Fibroblast of lung (primary cell): ENCODE results near the gene FOXB1. TPM values are rescaled to one million over a fixed set of nuclear protein-coding genes. Genes with fewer than 3 reads are reported as not detected.
A peak's percentile ranks its signal among the peaks of the same experiment; 100 is the strongest.

Source experiments
- DNase-seq, 2 donors: peaks; one replicate each; pipeline versions ENCODE4 v3.0.0 to v3.0.0-alpha.2; 2010; ENCODE audit warnings: low read depth in 2 of 2
- H2AFZ ChIP-seq: 2 replicates; pipeline ENCODE4 v1.5.1; 2012; ENCODE audit warnings: low read length, control low read depth, inconsistent platforms
- H3K27ac ChIP-seq: 2 replicates; pipeline ENCODE4 v1.5.1; 2011; ENCODE audit warnings: low read length, control low read depth; ENCODE audit not compliant: insufficient read depth
- H3K27me3 ChIP-seq: 2 replicates; pipeline ENCODE4 v1.5.1; 2011; ENCODE audit warnings: mild to moderate bottlenecking, low read length; ENCODE audit not compliant: control insufficient read depth, insufficient read depth
- H3K36me3 ChIP-seq: 2 replicates; pipeline ENCODE4 v1.5.1; 2011; ENCODE audit warnings: low read length; ENCODE audit not compliant: control insufficient read depth, insufficient read depth
- H3K4me1 ChIP-seq: 2 replicates; pipeline ENCODE4 v1.5.1; 2011; ENCODE audit warnings: low read length; ENCODE audit not compliant: control insufficient read depth, insufficient read depth; ENCODE audit errors: extremely low read depth
- H3K4me2 ChIP-seq: 2 replicates; pipeline ENCODE4 v1.5.1; 2011; ENCODE audit warnings: low read length, control low read depth; ENCODE audit not compliant: insufficient read depth; ENCODE audit errors: extremely low read depth
- H3K4me3 ChIP-seq, 4 experiments: fragments of 200-600 bp in 1 of 4; sonication (generic) in 1 of 4; replicated peaks in 1 of 4; 2 replicates each; pipeline ENCODE4 v1.5.1; 2011 to 2016; ENCODE audit warnings: low read length in 4 of 4, low read depth in 3 of 4, mild to moderate bottlenecking in 3 of 4, control low read depth in 2 of 4, inconsistent platforms in 1 of 4, mixed read lengths in 1 of 4; ENCODE audit not compliant: insufficient read depth in 1 of 4; ENCODE audit errors: control extremely low read depth in 1 of 4
- H3K79me2 ChIP-seq: 2 replicates; pipeline ENCODE4 v1.5.1; 2012; ENCODE audit warnings: mild to moderate bottlenecking, low read length, inconsistent platforms; ENCODE audit not compliant: control insufficient read depth, insufficient read depth
- H3K9ac ChIP-seq: 2 replicates; pipeline ENCODE4 v1.5.1; 2011; ENCODE audit warnings: mild to moderate bottlenecking, low read length, control low read depth; ENCODE audit not compliant: insufficient read depth
- H3K9me3 ChIP-seq: 2 replicates; pipeline ENCODE4 v1.5.1; 2012; ENCODE audit warnings: low read depth, low read length; ENCODE audit not compliant: control insufficient read depth, insufficient read depth
- H4K20me1 ChIP-seq: 2 replicates; pipeline ENCODE4 v1.5.1; 2011; ENCODE audit warnings: low read length; ENCODE audit not compliant: control insufficient read depth, insufficient read depth; ENCODE audit errors: extremely low read depth
- CTCF ChIP-seq, 2 donors: IDR thresholded peaks in 1 of 2; conservative IDR thresholded peaks in 1 of 2; 1 replicate in 1 of 2; 2 replicates in 1 of 2; pipeline ENCODE4 v1.5.1; 2011 to 2012; ENCODE audit warnings: low read length in 2 of 2, control low read depth in 1 of 2, inconsistent platforms in 1 of 2, low read depth in 1 of 2, mild to moderate bottlenecking in 1 of 2
- EZH2 ChIP-seq: IDR thresholded peaks from 2 replicates; pipeline ENCODE4 v1.5.1; 2012; ENCODE audit warnings: low read length, control low read depth, mild to moderate bottlenecking; ENCODE audit errors: missing control alignments
- polyA plus RNA-seq, 2 donors: library from polyadenylated mRNA; depleted of rRNA in 1 of 2; stranded (reverse) in 1 of 2; unstranded in 1 of 2; fragments of >200 nt; gene quantifications; 2 replicates each; pipeline ENCODE4 v1.2.1, GENCODE V29; 2011 to 2012; ENCODE audit warnings: missing spikeins in 1 of 2
- total RNA-seq: library from RNA; depleted of rRNA; stranded (reverse); fragments of >200 nt; gene quantifications from 2 replicates; pipeline ENCODE4 v1.2.1, GENCODE V29; 2014

The FOXB1 gene
- total and polyA plus RNA-seq, 2 donors (not counting 1 experiment from before 2014, with no cell fraction given), result not detected

GRCh38 chr15:59976480-59977271, 27.4 kb upstream of the FOXB1 start:
- Histone ChIP-seq H3K27me3 (no peaks in the 10 kb centered on the region), H3K36me3 (no peaks in the 10 kb centered on the region), H3K4me1 (no peaks in the 10 kb centered on the region), H3K9ac (no peak overlapping the region), H3K4me2 (no peak overlapping the region), H4K20me1 (no peaks in the 10 kb centered on the region), H3K4me3 (no peak overlapping the region), H3K9me3 (no peaks in the 10 kb centered on the region), H2AFZ (no peak overlapping the region), H3K27ac (no peak overlapping the region), H3K79me2 (no peaks in the 10 kb centered on the region)
- TF ChIP-seq EZH2, result no peak
- no peak for TF ChIP-seq CTCF (conservative IDR thresholded peaks at IDR 0.05 in 1 of 2, IDR thresholded peaks at IDR 0.05 in 1 of 2; ENCODE audit: low read depth in 1 of 2, low read length in 2 of 2)
- no peak for DNase-seq

DNA sequence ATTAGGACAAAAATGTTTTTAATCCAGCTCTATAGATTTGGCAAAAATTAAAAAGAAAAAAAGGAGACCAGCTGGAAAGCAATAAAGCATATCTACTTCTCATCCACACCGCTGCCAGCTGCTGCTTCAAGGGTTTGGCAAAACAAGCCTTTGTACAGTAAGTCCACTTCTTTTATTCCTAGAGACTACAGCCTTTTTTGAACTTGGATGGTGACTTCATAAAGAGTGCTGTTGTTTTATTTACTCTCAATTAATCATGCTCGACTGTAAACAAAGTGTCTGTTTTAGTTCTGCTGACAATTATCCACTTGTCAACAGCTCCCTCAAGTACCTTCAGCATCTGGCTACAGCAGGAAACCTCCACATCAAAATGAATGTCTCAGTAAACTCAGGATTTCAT, 12.3 kb upstream of the FOXB1 start:
- H3K4me3 ChIP-seq, result no peak overlapping the region
- no peak overlapping the region for H3K27ac ChIP-seq
- no peaks in the 10 kb centered on the region for H4K20me1 ChIP-seq
- H3K36me3 ChIP-seq, result no peaks in the 10 kb centered on the region
- TF ChIP-seq EZH2, result no peak
- TF ChIP-seq CTCF (conservative IDR thresholded peaks at IDR 0.05 in 1 of 2, IDR thresholded peaks at IDR 0.05 in 1 of 2; ENCODE audit: low read depth in 1 of 2, low read length in 2 of 2), result no peak
- DNase-seq, result no peak
- no peak overlapping the region for H2AFZ ChIP-seq
- no peaks in the 10 kb centered on the region for H3K79me2 ChIP-seq
- no peaks in the 10 kb centered on the region for H3K9me3 ChIP-seq
- no peak overlapping the region for H3K4me2 ChIP-seq
- H3K4me1 ChIP-seq, result no peaks in the 10 kb centered on the region
- H3K27me3 ChIP-seq, result peaks cover 42% of the 10 kb centered on the region
- no peak overlapping the region for H3K9ac ChIP-seq

DNA sequence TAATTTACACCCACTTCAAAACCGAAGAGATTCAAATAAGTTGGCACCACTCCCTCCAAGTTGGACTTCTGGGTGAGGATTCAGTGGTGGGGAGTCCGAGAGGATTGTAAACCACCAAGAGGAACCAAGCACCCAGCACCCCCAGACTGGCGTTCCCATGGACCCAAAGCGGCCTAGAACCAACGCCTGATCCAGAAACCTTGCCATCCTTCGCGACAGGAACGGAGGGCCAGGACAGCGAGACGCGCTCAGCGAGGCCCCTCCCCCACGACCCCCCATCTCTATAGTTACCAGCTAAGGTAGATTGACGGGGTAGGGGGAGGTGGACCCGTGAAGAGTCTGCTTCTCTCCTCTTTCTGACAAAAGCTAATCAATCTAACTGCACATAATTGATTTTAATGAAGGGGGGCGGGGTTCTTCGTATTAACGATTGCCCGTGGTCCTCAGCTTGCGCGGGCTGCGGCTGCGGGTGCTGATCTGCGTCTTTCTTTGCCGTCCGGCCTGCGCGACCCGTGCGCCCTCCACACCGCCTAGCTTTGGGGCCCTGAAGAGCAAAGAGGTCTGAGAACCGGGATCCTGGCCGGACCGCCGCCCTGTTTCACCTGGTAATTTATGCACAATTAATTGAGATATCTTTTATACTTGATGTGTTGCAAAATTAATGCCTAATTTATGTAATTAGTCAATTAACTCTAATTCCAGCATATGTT, 10.9 kb upstream of the FOXB1 start:
- Histone ChIP-seq H3K36me3 (no peaks in the 10 kb centered on the region), H3K79me2 (no peaks in the 10 kb centered on the region), H3K27ac (no peak overlapping the region), H4K20me1 (no peaks in the 10 kb centered on the region), H3K9me3 (no peaks in the 10 kb centered on the region), H3K27me3 (peaks cover 52% of the 10 kb centered on the region), H3K9ac (no peak overlapping the region), H3K4me2 (no peak overlapping the region), H3K4me1 (no peaks in the 10 kb centered on the region), H3K4me3 (no peak overlapping the region), H2AFZ (no peak overlapping the region)
- TF ChIP-seq EZH2, result peak; percentile 30
- TF ChIP-seq CTCF (conservative IDR thresholded peaks at IDR 0.05 in 1 of 2, IDR thresholded peaks at IDR 0.05 in 1 of 2; ENCODE audit: low read depth in 1 of 2, low read length in 2 of 2), result no peak
- DNase-seq, result no peak
